ENCODE measurements around the gene LYRM2.

GRCh38 chr6:89650579-89650978, 12.0 kb upstream of the LYRM2 start:
- TF ChIP-seq, protein P1, sequence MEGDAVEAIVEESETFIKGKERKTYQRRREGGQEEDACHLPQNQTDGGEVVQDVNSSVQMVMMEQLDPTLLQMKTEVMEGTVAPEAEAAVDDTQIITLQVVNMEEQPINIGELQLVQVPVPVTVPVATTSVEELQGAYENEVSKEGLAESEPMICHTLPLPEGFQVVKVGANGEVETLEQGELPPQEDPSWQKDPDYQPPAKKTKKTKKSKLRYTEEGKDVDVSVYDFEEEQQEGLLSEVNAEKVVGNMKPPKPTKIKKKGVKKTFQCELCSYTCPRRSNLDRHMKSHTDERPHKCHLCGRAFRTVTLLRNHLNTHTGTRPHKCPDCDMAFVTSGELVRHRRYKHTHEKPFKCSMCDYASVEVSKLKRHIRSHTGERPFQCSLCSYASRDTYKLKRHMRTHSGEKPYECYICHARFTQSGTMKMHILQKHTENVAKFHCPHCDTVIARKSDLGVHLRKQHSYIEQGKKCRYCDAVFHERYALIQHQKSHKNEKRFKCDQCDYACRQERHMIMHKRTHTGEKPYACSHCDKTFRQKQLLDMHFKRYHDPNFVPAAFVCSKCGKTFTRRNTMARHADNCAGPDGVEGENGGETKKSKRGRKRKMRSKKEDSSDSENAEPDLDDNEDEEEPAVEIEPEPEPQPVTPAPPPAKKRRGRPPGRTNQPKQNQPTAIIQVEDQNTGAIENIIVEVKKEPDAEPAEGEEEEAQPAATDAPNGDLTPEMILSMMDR (IDR thresholded peaks at IDR 0.05), result no peak
- TF ChIP-seq ZFX (IDR thresholded peaks at IDR 0.05; ENCODE audit: borderline replicate concordance), result no peak

Measured in 22Rv1 (cell line).